ENCODE measurements around the gene ESCO1. TPM values are rescaled to one million over a fixed set of nuclear protein-coding genes. Genes with fewer than 3 reads are reported as not detected.
"Not testable (repeated sequence)": the region's sequence is repeated elsewhere in the genome, so short reads cannot be mapped to it uniquely, and the experiment has no call there.

ESCO1 gene
- total RNA-seq, 2 experiments from 2014 or later = 14.3 to 16.7 TPM

DNA sequence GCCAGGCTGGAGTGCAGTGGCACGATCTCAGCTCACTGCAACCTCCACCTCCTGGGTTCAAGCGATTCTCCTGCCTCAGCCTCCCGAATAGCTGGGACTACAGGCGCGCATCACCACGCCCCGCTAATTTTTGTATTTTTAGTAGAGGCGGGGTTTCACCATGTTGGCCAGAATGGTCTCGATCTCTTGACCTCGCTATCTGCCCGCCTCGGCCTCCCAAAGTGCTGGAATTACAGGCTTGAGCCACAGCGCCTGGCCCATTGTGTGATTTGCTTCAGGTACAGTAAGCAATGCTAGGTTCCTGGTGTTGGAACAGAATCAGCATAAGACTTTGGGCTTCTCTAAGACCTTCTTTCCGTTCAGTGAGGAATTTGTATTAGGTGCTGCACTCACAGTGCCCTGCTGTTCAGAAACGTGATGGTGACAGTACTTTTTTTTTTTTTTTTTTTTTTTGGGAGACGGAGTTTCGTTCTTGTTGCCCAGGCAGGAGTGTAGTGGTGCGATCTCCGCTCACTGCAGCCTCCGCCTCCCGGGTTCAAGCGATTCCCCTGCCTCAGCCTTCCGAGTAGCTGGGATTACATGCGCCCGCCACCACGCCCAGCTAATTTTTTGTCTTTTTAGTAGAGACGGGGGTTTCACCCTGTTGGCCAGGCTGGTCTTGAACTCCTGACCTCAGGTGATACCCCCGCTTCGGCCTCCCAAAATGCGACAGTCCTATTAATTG is 11.1 kb upstream of the ESCO1 start:
- not testable (repeated sequence) for DNase-seq; H3K9me3 Mint-ChIP-seq; H3K27me3 Mint-ChIP-seq (ENCODE audit: low read depth)
- CTCF ChIA-PET = interaction anchor here (0.6 to 8.1 kb wide), 6 partner anchors 10 to 220 kb away, joined by 3 to 116 read pairs (median 4); partner anchors contain the start of gene ESCO1
- peak overlapping the region; percentile 97 for H3K27ac Mint-ChIP-seq
- peak overlapping the region; percentile 96 for H3K4me3 Mint-ChIP-seq
- intact Hi-C loops (cut with micrococcal nuclease) = loop anchor here (1.0 to 10.0 kb wide), 7 partner anchors 11 to 1841 kb away; partner anchors contain the start of genes ESCO1, MIB1, RIOK3 and ROCK1
- H3K4me1 Mint-ChIP-seq (ENCODE audit: low read depth) = peaks cover 27% of the 10 kb centered on the region
- peaks cover 26% of the 10 kb centered on the region for H3K36me3 Mint-ChIP-seq (ENCODE audit: low read depth)

DNA sequence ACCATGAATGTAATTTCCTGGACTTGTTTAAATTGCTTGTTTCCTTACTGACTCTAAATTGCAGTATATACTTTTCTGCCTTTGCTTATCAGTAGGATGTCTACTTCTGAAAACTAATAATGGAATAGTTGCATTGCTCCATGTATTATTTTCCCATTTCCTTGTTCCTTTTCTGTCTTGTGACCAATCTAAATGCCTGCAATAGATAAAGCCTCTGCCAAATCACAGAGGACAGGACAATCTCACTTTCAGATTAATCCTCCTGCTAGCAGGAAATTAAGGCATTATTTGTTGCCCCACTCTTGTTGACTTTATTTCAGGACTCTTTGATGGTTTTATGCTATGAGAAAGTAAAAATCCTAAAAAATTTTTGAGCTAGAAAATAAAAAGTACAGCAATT is 4.7 kb upstream of the ESCO1 start:
- no peaks in the 10 kb centered on the region for H3K9me3 Mint-ChIP-seq
- no peak for DNase-seq
- peaks cover 6% of the 10 kb centered on the region for H3K4me1 Mint-ChIP-seq (ENCODE audit: low read depth)
- intact Hi-C loops (cut with micrococcal nuclease) = no loop called here
- no peak overlapping the region for H3K27ac Mint-ChIP-seq
- no peak overlapping the region for H3K4me3 Mint-ChIP-seq
- no peaks in the 10 kb centered on the region for H3K27me3 Mint-ChIP-seq (ENCODE audit: low read depth)
- peaks cover 3% of the 10 kb centered on the region for H3K36me3 Mint-ChIP-seq (ENCODE audit: low read depth)
- CTCF ChIA-PET = interaction anchor here (0.6 kb wide), 1 partner anchor 8 kb away, joined by 3 read pairs; no protein-coding TSS in a partner anchor

DNA sequence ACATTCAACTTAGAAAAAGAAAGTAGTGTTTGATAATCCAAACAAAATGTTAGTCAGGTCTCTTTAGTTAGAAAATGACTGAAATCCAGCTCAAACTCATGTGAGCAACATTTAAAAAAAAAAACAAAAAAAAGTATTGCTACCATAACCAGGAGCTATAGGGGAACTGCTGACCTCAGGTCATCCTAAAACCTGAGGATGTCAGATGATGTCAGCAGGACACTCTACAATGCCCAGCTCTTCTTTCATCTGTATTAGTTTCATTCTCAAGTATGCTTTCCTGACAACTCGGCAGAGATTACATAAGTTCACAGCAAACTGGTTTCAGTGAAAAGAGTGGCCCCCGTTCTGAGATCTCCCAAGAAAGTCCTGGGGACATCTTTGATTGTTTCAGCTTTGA is 4.2 kb upstream of the ESCO1 start:
- peaks cover 6% of the 10 kb centered on the region for H3K4me1 Mint-ChIP-seq (ENCODE audit: low read depth)
- intact Hi-C loops (cut with micrococcal nuclease) = no loop called here
- H3K36me3 Mint-ChIP-seq (ENCODE audit: low read depth) = peaks cover 3% of the 10 kb centered on the region
- CTCF ChIA-PET = interaction anchor here (0.6 kb wide), 1 partner anchor 8 kb away, joined by 3 read pairs; no protein-coding TSS in a partner anchor
- H3K9me3 Mint-ChIP-seq = no peaks in the 10 kb centered on the region
- no peak overlapping the region for H3K27ac Mint-ChIP-seq
- H3K27me3 Mint-ChIP-seq (ENCODE audit: low read depth) = no peaks in the 10 kb centered on the region
- DNase-seq = no peak
- no peak overlapping the region for H3K4me3 Mint-ChIP-seq

DNA sequence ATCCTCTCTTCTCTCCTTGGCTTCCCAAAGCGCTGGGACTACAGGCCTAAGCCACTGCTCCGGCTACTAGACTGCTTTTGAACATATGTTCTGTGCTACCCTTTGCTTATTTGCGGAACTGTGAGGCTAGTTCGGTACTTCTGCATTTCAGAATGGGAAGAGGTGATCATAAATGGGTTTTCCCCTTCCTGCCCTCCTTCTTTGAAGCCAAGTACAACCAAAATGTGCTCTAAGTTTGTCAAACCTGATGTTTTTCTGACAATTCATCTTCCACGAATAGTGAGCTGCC is 1.7 kb upstream of the ESCO1 start:
- Mint-ChIP-seq H3K4me1 (ENCODE audit: low read depth) (peaks cover 21% of the 10 kb centered on the region), H3K36me3 (ENCODE audit: low read depth) (peaks cover 3% of the 10 kb centered on the region), H3K4me3 (no peak overlapping the region), H3K27ac (no peak overlapping the region), H3K9me3 (no peaks in the 10 kb centered on the region), H3K27me3 (ENCODE audit: low read depth) (no peaks in the 10 kb centered on the region)
- DNase-seq = no peak
- intact Hi-C loops (cut with micrococcal nuclease) = no loop called here
- CTCF ChIA-PET = interaction anchor here (0.6 to 4.5 kb wide), 2 partner anchors 10 to 20 kb away, joined by 3 to 116 read pairs; partner anchors contain the start of gene SNRPD1

DNA sequence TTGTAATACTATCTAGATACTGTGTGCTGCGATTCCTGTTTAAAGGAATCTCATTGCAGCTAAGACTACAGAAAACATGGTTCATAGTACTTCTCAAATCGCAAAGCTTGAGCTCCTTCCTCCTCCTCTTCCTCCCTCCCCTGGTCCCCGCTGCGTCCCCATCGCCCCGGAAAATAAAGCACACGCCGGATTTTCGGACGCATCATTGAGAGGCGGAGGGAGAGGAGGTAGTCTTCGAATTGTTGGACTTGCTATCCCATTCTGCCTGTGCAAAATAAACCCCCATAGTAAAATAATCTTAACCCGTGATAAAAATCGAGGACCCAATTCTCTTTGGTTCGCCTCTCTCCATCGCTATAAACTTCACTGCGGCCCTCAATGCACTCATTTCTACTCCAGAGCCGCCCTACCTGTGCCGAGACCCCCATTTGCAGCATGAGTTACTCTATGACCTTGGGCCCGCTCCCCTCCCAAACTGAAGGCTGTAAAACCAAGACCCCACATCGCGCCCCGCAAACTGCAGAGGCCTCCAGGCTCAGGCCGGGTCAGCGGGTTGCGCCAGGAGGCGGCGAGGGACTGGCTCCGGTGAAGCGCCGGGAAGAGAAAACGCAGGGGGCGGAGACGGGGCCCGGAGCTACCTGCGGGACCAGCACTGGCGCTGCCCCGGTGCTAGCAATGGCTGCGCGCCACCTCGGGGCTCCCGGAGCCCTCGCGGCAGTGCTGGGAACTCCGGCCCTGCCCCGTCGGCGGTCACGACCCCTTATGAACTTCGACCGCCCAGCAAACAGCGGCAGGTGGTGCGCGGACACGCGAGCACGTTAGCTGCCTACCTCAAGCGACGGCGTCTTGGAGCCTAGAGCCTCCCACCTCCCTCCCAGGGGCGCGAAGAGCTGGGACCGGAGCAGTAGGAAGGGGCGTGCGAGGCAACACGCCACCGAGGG is 649 bp downstream of the ESCO1 start:
- peak overlapping the region; percentile 92 for H3K4me3 Mint-ChIP-seq
- peak overlapping the region; percentile 96 for H3K27ac Mint-ChIP-seq
- H3K9me3 Mint-ChIP-seq = no peaks in the 10 kb centered on the region
- CTCF ChIA-PET = interaction anchor here (0.5 to 4.5 kb wide), 19 partner anchors 12 to 1554 kb away, joined by 3 to 116 read pairs (median 3); partner anchors contain the start of genes ABHD3, MIB1 and SNRPD1
- DNase-seq = peak; percentile 45
- H3K4me1 Mint-ChIP-seq (ENCODE audit: low read depth) = peaks cover 26% of the 10 kb centered on the region
- peaks cover 3% of the 10 kb centered on the region for H3K36me3 Mint-ChIP-seq (ENCODE audit: low read depth)
- no peaks in the 10 kb centered on the region for H3K27me3 Mint-ChIP-seq (ENCODE audit: low read depth)
- intact Hi-C loops (cut with micrococcal nuclease) = loop anchor here (1.0 to 2.0 kb wide), 5 partner anchors 12 to 489 kb away; partner anchors contain the start of genes MIB1, ROCK1 and SNRPD1

DNA sequence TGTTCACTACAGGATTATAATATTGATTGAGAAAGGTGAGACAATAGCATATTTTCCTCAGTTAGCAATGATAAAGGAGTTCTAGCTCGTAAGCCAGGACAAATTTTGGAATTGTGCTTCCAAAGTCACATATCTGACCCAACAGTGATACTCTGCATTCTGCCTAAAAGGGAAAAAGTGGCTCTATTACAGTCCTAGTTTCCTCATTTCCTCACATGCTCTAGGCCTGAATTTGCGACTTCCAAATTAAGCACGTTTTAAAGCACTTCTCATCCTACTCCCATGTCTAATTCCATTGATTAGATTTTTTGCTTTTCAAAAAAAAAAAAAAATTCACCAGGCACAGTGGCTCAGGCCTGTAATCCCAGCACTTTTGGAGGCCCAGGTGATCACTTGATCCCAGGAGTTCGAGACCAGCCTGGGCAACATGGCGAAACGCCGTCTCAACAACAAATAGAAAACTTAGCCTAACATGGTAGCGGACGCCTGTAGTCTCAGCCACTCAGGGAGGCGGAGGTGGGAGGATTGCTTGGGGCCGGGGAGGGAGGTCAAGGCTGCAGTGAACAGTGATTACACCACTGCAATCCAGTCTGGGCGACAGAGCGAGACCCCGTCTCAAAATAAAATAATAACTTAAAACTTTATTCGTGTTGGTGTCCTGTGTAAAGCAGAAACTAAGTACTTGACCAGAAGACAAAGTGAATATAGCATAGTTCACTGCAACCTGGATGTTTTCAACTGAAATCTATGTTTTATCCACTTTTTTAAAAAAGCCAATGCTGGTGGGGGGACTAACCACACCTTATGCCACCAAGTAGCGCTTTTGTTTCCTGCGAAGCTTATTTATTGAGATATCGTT is 1.5 kb downstream of the ESCO1 start:
- H3K4me1 Mint-ChIP-seq (ENCODE audit: low read depth) = peaks cover 30% of the 10 kb centered on the region
- CTCF ChIA-PET = interaction anchor here (0.6 to 4.5 kb wide), 3 partner anchors 13 to 1555 kb away, joined by 3 to 116 read pairs (median 3); partner anchors contain the start of gene SNRPD1
- H3K27me3 Mint-ChIP-seq (ENCODE audit: low read depth) = no peaks in the 10 kb centered on the region
- no peaks in the 10 kb centered on the region for H3K9me3 Mint-ChIP-seq
- H3K27ac Mint-ChIP-seq = peak overlapping the region; percentile 96
- no peak for DNase-seq
- intact Hi-C loops (cut with micrococcal nuclease) = loop anchor here (1.0 kb wide), 1 partner anchor 110 kb away; no protein-coding TSS in a partner anchor
- H3K4me3 Mint-ChIP-seq = peak overlapping the region; percentile 92
- peaks cover 4% of the 10 kb centered on the region for H3K36me3 Mint-ChIP-seq (ENCODE audit: low read depth)

DNA sequence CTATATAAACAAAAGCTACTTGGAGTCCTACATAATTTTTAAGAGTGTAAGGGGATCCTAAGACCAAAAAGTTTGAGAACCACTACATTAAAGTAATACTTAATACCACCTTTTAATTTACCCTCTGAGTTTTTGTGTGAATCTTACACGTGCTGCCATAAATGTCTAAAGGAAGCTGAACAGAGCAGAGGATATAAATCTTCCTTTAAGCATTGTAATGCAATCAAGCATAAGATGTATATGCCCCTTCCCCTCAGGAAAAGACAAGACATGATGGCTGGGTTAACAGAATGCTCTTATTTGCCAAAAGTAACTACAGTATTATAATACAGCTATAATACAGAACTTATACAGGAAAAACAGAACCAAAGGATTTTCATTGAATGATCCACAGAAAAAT is 2.9 kb downstream of the ESCO1 start:
- intact Hi-C loops (cut with micrococcal nuclease) = no loop called here
- Mint-ChIP-seq H3K9me3 (no peaks in the 10 kb centered on the region), H3K4me3 (no peak overlapping the region), H3K4me1 (ENCODE audit: low read depth) (peaks cover 35% of the 10 kb centered on the region), H3K27me3 (ENCODE audit: low read depth) (no peaks in the 10 kb centered on the region), H3K36me3 (ENCODE audit: low read depth) (peaks cover 8% of the 10 kb centered on the region), H3K27ac (no peak overlapping the region)
- DNase-seq = no peak
- CTCF ChIA-PET = interaction anchor here (0.5 to 2.3 kb wide), 6 partner anchors 15 to 148 kb away, joined by 3 to 13 read pairs (median 3); partner anchors contain the start of gene SNRPD1

DNA sequence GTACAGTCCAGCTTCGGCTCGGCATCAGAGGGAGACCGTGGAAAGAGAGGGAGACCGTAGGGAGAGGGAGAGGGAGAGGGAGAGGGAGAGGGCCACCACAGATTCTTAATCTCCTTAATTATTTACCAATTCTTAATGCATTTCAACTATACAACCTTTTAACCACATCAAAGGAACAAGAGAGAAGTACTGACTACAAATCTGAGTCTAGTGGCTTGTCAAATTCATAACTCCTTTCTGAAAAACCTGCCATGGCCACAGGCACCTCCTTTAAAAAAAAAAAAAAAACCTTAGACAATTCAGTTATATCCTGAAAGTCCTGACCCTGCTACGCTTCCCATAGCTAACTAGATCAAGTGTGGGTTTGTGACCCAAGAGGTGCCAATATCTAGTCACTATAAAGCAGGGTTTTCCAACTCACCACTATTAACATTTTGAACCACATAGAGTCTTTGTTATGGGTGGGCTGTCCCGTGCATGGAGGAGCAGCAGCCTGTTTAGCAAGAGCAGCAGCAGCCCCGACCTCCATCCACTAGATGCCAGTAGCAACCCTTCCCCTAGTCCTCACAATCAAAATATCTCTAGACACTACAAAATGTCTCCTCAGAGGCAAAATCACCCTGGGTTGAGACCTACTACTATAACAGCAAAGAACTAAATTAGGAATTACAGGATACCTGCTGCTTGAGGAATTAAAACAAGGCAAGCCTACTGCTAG is 6.8 kb downstream of the ESCO1 start:
- intact Hi-C loops (cut with micrococcal nuclease) = no loop called here
- Mint-ChIP-seq H3K27me3 (ENCODE audit: low read depth) (no peaks in the 10 kb centered on the region), H3K4me3 (no peak overlapping the region), H3K36me3 (ENCODE audit: low read depth) (peaks cover 5% of the 10 kb centered on the region), H3K4me1 (ENCODE audit: low read depth) (peaks cover 33% of the 10 kb centered on the region), H3K9me3 (no peaks in the 10 kb centered on the region), H3K27ac (no peak overlapping the region)
- DNase-seq = no peak
- CTCF ChIA-PET = interaction anchor here (0.6 to 0.8 kb wide), 2 partner anchors 101 to 195 kb away, joined by 3 read pairs; no protein-coding TSS in a partner anchor

DNA sequence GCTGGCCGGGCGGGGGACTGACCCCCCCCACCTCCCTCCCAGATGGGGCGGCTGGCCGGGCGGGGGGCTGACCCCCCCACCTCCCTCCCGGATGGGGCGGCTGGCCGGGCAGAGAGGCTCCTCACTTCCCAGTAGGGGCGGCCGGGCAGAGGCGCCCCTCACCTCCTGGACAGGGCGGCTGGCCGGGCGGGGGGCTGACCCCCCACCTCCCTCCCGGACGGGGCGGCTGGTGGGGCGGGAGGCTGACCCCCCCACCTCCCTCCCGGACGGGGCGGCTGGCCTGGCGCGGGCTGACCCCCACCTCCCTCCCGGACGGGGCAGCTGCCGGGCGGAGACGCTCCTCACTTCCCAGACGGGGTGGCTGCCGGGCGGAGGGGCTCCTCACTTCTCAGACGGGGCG is 8.1 kb downstream of the ESCO1 start:
- intact Hi-C loops (cut with micrococcal nuclease); H3K27ac Mint-ChIP-seq; H3K36me3 Mint-ChIP-seq (ENCODE audit: low read depth): not testable (repeated sequence)

DNA sequence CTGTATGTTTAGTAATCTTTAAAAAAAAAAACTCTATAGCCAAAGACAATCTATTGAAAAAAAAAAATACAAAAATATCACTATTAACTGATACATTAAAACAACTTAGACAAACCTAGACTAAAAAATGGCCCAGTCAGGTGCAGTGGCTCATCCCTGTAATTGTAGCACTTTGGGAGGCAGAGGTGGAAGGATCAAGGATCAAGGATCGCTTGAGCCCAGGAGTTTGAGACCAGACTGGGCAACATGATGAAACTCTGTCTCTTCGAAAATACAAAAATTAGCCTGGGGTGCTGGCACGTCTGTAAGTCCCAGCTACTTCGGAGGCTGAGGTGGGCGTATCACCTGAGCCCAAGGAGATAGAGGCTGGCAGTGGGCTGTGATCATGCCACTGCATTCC is 16.1 kb downstream of the ESCO1 start:
- H3K4me1 Mint-ChIP-seq (ENCODE audit: low read depth) = peaks cover 25% of the 10 kb centered on the region
- H3K36me3 Mint-ChIP-seq (ENCODE audit: low read depth) = peaks cover 6% of the 10 kb centered on the region
- H3K27ac Mint-ChIP-seq = no peak overlapping the region
- no peaks in the 10 kb centered on the region for H3K27me3 Mint-ChIP-seq (ENCODE audit: low read depth)
- CTCF ChIA-PET = interaction anchor here (0.6 kb wide), 1 partner anchor 183 kb away, joined by 3 read pairs; no protein-coding TSS in a partner anchor
- no peak for DNase-seq
- no peak overlapping the region for H3K4me3 Mint-ChIP-seq
- H3K9me3 Mint-ChIP-seq = no peaks in the 10 kb centered on the region
- intact Hi-C loops (cut with micrococcal nuclease) = no loop called here

More for the DNA sequence above, 8.1 kb downstream of the ESCO1 start:
- CTCF ChIA-PET; DNase-seq; H3K9me3 Mint-ChIP-seq; H3K4me3 Mint-ChIP-seq; H3K27me3 Mint-ChIP-seq (ENCODE audit: low read depth): not testable (repeated sequence)
- peaks cover 31% of the 10 kb centered on the region for H3K4me1 Mint-ChIP-seq (ENCODE audit: low read depth)

DNA sequence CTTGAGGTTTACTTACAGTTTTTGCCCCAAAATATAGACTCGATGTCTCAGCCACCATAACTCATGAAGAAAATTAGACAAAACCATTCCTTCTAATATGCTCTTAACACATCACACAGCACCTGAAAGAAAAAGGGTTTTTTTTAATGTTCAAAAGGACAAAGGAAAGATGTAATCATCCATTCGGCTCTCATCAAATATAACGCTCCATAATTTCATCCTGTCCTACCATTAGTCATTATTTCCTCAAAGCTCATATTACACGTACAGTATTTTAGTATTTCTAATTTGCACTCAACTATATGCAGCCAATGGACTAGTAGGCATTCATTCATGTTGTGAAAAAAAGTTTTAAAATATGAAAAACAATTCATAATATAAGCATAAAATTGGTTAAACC is 24.8 kb downstream of the ESCO1 start:
- no peak overlapping the region for H3K4me3 Mint-ChIP-seq
- intact Hi-C loops (cut with micrococcal nuclease) = no loop called here

More for the DNA sequence above, 24.8 kb downstream of the ESCO1 start:
- DNase-seq = no peak
- no peaks in the 10 kb centered on the region for H3K27me3 Mint-ChIP-seq (ENCODE audit: low read depth)
- peaks cover 36% of the 10 kb centered on the region for H3K36me3 Mint-ChIP-seq (ENCODE audit: low read depth)
- H3K9me3 Mint-ChIP-seq = no peaks in the 10 kb centered on the region
- no peak overlapping the region for H3K27ac Mint-ChIP-seq
- H3K4me1 Mint-ChIP-seq (ENCODE audit: low read depth) = peaks cover 10% of the 10 kb centered on the region
- CTCF ChIA-PET = no interaction called here
